Large intestine (tissue), 3 donors: ENCODE data around the gene ICAM5. TPM values are rescaled to one million over a fixed set of nuclear protein-coding genes. Genes with fewer than 3 reads are reported as not detected.
"Not testable (repeated sequence)": the region's sequence is repeated elsewhere in the genome, so short reads cannot be mapped to it uniquely, and the experiment has no call there.

ENCODE experiments used
- DNase-seq, 2 donors: peaks; one replicate each; pipeline versions ENCODE4 v3.0.0 to v3.0.0-alpha.2; 2013
- H3K27ac ChIP-seq: one replicate; pipeline ENCODE4 v1.5.1; 2013; ENCODE audit warnings: low read length
- H3K27me3 ChIP-seq: 2 replicates; pipeline ENCODE4 v1.6.1; 2013; ENCODE audit warnings: low read length; ENCODE audit not compliant: control insufficient read depth, insufficient read depth
- H3K36me3 ChIP-seq: 2 replicates; pipeline ENCODE4 v1.6.1; 2013; ENCODE audit warnings: low read length; ENCODE audit not compliant: control insufficient read depth, insufficient read depth
- H3K4me1 ChIP-seq: one replicate; pipeline ENCODE4 v1.6.1; 2013; ENCODE audit warnings: low read length; ENCODE audit not compliant: control insufficient read depth, insufficient read depth
- H3K4me3 ChIP-seq: one replicate; pipeline ENCODE4 v1.5.1; 2013; ENCODE audit warnings: low read length
- H3K9me3 ChIP-seq: one replicate; pipeline ENCODE4 v1.6.1; 2013; ENCODE audit warnings: mild to moderate bottlenecking, low read depth, low read length, moderate library complexity; ENCODE audit not compliant: control insufficient read depth
- WGBS: methylation state at CpG from one replicate; pipeline ENCODE4 v1.1.5; 2013; ENCODE audit warnings: low lambda C conversion rate; ENCODE audit not compliant: insufficient coverage; 5-methylcytosine and 5-hydroxymethylcytosine counted together
- polyA plus RNA-seq: library from polyadenylated mRNA; unstranded; fragments of 120-200 nt; gene quantifications from one replicate; pipeline ENCODE4 v1.2.1, GENCODE V29; 2013

Gene ICAM5
- polyA plus RNA-seq, 1 donor = 0.87 TPM

DNA sequence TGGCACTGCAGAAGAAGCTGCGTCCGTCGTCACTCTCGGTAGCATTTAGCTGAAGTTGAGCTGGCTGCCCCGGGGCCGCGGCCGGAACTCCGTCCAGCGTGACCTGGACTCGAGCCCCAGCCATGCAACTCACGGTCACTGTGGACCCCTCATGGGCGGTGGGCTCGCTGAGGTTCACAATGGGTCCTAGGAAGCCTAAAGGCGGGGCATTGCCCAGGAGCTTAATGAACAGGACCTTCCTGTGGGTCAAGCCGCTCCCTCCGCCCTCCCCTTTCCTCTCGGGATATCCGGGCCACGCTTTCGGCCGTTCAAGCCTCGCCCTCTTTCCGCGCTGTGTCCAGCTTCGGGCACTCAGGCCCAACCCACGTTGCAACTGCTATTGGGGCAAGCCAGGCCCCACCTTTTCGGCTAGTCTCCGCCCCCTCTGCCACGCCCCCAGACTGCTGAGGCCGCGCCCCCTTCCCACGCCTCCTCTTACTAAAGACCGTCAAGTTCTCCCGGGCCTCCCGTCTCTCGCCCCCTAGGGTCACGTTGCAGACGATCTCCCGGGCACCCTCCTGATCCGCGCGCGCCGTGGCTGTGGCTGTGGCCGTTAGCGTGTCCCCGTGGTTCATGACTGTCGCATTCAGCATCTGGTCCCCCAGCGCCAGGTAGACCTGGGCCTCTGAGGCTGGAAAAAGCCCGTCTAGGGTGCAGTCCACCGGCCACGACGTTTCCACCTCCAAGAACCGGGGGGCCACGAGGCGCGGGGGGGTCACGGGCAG is 45.0 kb downstream of the ICAM5 start:
- Histone ChIP-seq H3K36me3 (peaks cover 13% of the 10 kb centered on the region), H3K9me3 (no peaks in the 10 kb centered on the region), H3K27ac (peak overlapping the region; percentile 86), H3K27me3 (no peaks in the 10 kb centered on the region), H3K4me1 (peaks cover 12% of the 10 kb centered on the region), H3K4me3 (peak overlapping the region; percentile 74)
- WGBS = no CpG with 5 or more reads among the region's 59 CpGs
- DNase-seq = peak; percentile 91 to 94

DNA sequence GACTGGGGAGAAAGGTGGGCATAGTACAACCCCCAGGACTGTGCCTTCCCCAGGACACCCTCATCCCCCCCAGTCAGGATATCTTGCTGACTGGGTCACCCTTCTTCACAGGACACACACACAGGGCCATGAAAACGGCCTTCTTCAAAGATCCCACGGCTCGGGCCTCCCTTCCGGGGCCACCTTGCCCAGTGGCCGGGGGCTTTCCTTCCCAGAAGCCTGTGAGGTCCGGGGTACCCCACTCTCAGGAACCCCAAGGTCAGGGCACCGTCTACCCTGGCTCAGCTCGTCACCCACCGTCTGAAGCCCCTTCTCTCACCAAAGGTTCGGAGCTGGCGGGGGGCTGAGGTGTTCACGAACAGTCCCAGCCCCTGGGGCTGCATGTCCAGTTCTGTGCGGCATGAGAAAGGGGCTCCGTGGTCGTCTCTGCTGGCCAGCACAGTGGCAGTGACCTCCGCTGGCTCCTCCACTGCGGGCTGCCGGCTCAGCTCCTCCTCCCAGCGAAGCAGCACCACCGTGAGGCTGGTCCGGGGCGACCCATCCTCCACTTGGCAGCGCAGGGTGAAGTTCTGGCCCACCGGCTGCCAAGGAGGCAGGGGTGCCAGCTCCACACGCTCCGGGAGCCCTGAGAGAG is 45.7 kb downstream of the ICAM5 start:
- Histone ChIP-seq H3K36me3 (peaks cover 6% of the 10 kb centered on the region), H3K27me3 (no peaks in the 10 kb centered on the region), H3K4me3 (peak overlapping the region; percentile 74), H3K4me1 (peaks cover 12% of the 10 kb centered on the region), H3K27ac (no peak overlapping the region), H3K9me3 (no peaks in the 10 kb centered on the region)
- DNase-seq = no peak
- WGBS = no CpG with 5 or more reads among the region's 26 CpGs

DNA sequence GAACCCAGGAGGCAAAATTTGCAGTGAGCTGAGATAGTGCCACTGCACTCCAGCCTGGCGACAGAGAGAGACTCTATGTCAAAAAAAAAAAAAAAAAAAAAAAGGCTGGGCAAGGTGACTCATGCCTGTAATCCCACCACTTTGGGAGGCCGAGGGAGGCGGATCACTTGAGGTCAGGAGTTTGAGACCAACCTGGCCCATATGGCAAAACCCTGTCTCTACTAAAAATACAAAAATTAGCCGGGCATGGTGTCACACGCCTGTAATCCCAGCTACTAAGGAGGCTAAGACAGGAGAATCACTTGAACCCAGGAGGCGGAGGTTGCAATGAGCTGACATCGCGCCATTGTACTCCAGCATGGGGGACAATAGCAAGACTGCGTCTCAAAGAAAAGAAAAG is 47.0 kb downstream of the ICAM5 start:
- not testable (repeated sequence) for DNase-seq, H3K27me3 ChIP-seq, H3K4me3 ChIP-seq, H3K36me3 ChIP-seq, H3K9me3 ChIP-seq, H3K4me1 ChIP-seq, H3K27ac ChIP-seq
- no CpG with 5 or more reads among the region's 9 CpGs for WGBS

DNA sequence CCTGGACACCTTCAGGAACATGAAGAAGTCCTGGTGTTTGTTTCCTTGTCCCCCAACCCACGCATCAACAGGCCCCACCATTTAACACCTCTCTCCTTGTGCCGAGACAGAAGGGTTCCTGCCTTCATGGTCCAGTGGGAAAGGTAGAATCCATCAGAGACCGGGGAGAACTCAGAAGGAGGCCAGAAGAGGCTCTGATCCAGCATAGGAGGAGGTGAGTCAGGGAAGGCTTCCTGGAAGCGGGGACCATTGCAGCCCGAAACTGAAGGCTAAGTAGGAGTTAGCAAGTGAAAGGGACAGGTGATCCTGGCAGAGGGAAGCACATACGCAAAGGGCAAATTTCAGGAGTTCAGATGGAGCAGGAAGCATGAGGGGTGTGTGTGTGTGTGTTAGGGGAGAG is 49.2 kb downstream of the ICAM5 start:
- no peak overlapping the region for H3K27ac ChIP-seq

DNA sequence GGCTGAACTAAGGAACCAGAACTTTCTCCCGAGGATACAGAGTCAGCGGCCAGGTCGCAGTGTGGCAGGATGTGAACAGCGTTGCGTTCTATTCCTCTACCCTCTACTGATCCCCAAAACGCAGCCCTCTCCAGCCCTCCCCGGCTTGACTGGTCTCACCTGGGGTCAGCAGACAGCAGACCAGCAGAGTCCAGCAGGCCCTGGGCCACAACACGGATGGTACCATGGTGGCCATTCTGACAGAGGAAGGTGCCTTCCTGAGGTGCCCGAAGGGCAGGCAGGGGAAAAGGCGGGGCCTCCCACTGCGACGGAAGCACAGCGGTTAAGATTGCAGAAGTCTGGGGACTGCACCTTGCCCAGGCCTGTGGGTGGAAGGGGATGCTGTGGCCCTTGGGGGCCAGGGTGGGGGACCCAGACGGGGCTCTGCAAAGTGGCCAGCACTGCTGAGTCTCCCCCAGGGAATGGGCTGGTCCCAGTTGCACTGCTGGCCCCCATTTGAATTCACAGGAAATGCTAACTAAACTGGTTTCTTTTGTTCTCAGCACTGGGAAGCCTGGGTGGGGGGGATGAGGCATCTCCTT is 49.7 kb downstream of the ICAM5 start, which contains the start of gene ICAM3:
ICAM3 (minus strand) TSS at position 245 of the 581 bp plus-strand sequence; CDS start at position 235, 10 bp downstream.
- peaks cover 4% of the 10 kb centered on the region for H3K4me1 ChIP-seq
- H3K27ac ChIP-seq = no peak within 1 kb of the TSS
- no peak for DNase-seq
- H3K27me3 ChIP-seq = no peaks in the 10 kb centered on the region
- no peaks in the 10 kb centered on the region for H3K9me3 ChIP-seq
- no peaks in the 10 kb centered on the region for H3K36me3 ChIP-seq
- WGBS = no CpG with 5 or more reads among the region's 14 CpGs
- no peak within 1 kb of the TSS for H3K4me3 ChIP-seq

More for the DNA sequence above, 49.2 kb downstream of the ICAM5 start:
- H3K9me3 ChIP-seq = no peaks in the 10 kb centered on the region
- DNase-seq = no peak
- no peak overlapping the region for H3K4me3 ChIP-seq
- H3K27me3 ChIP-seq = no peaks in the 10 kb centered on the region
- no CpG with 5 or more reads among the region's 6 CpGs for WGBS
- H3K36me3 ChIP-seq = no peaks in the 10 kb centered on the region
- peaks cover 6% of the 10 kb centered on the region for H3K4me1 ChIP-seq

DNA sequence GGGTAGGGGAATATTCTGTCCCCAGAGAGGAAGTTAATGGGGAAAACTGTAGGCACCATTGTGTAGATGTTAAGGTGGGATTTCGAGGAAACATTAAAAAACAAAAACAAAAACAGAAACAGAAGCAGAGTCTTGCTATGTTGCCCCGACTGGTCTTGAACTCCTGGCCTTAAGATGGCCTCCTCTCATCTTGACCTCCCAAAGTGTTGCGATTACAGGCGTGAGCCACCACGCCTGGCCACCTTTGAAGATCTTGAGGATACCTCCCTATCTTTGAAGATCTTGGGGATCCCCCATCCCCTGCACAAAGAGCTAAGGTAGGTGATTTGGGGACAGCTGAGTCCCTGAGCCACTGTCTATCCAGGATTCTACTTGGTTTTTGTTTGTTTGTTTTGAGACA is 50.2 kb downstream of the ICAM5 start:
- 100% methylated on average over 1 of the region's 5 CpGs for WGBS
- DNase-seq = no peak
- no peaks in the 10 kb centered on the region for H3K27me3 ChIP-seq
- H3K36me3 ChIP-seq = no peaks in the 10 kb centered on the region
- no peak overlapping the region for H3K27ac ChIP-seq
- no peak overlapping the region for H3K4me3 ChIP-seq
- H3K4me1 ChIP-seq = peaks cover 3% of the 10 kb centered on the region
- H3K9me3 ChIP-seq = no peaks in the 10 kb centered on the region

DNA sequence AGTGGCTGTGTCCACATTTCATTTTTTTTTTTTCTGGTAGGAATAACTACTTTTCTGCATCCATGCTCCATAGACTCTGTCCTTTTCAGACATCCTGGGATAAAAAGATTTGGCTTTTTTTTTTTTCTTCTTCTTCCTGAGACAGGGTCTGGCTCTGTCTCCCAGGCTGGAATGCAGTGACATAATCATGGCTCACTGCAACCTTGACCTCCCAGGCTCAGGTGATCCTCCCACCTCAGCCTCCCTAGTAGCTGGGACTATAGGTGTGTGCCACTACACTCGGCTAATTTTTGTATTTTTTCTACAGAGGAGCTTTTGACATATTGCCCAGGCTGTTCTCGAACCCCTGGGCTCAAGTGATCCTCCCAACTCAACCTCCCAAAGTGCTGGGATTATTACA is 53.7 kb downstream of the ICAM5 start:
- Histone ChIP-seq H3K36me3 (no peaks in the 10 kb centered on the region), H3K4me1 (no peaks in the 10 kb centered on the region), H3K27me3 (no peaks in the 10 kb centered on the region), H3K4me3 (no peak overlapping the region), H3K9me3 (no peaks in the 10 kb centered on the region), H3K27ac (no peak overlapping the region)
- DNase-seq = no peak
- no CpG with 5 or more reads among the region's 2 CpGs for WGBS

DNA sequence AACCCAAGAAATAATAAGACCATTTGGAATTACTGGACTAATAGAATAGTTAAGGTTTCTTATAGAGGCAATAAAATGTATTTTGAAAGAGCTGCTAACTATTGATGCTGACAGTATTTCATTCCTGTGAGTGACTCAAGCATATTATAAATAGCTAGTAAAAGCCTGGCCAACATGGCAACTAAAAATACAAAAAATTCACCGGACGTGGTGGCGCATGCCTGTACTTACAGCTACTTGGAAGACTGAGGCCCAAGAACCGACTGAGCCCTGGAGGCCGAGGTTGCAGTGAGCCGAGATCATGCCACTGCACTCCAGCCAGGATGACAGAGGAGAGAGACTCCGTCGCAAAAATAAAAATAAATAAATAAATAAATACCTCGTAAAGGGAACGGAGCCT is 55.0 kb downstream of the ICAM5 start:
- DNase-seq = no peak

More for the DNA sequence above, 55.0 kb downstream of the ICAM5 start:
- WGBS = no CpG with 5 or more reads among the region's 10 CpGs
- H3K4me1 ChIP-seq = no peaks in the 10 kb centered on the region
- H3K9me3 ChIP-seq = no peaks in the 10 kb centered on the region
- no peaks in the 10 kb centered on the region for H3K27me3 ChIP-seq
- peaks cover 2% of the 10 kb centered on the region for H3K36me3 ChIP-seq
- H3K27ac ChIP-seq = no peak overlapping the region
- H3K4me3 ChIP-seq = no peak overlapping the region

Other genes with a start within 250 kb of the ICAM5 start
- 44.5 TPM for gene SHFL, start 203.6 kb upstream of the ICAM5 start, polyA plus RNA-seq
- gene ANGPTL6, start 187.3 kb upstream of the ICAM5 start, polyA plus RNA-seq = 6.6 TPM
- 41.3 TPM for gene PPAN, start 183.6 kb upstream of the ICAM5 start, polyA plus RNA-seq
- 14.4 TPM for gene P2RY11, start 178.3 kb upstream of the ICAM5 start, polyA plus RNA-seq
- 221 TPM for gene EIF3G, start 170.1 kb upstream of the ICAM5 start, polyA plus RNA-seq
- 51.9 TPM for gene DNMT1, start 95.0 kb upstream of the ICAM5 start, polyA plus RNA-seq
- gene S1PR2, start 58.6 kb upstream of the ICAM5 start, polyA plus RNA-seq = 4.4 TPM
- gene MRPL4, start 37.7 kb upstream of the ICAM5 start, polyA plus RNA-seq = 37.2 TPM
- gene ICAM1, start 18.8 kb upstream of the ICAM5 start, polyA plus RNA-seq = 14.8 TPM
- gene ICAM4, start 3.0 kb upstream of the ICAM5 start, polyA plus RNA-seq = 1.2 TPM
- gene ZGLP1, start 19.9 kb downstream of the ICAM5 start, polyA plus RNA-seq = 7.6 TPM
- gene FDX2, start 26.1 kb downstream of the ICAM5 start, polyA plus RNA-seq = 17.9 TPM
- 45.2 TPM for gene RAVER1, start 43.6 kb downstream of the ICAM5 start, polyA plus RNA-seq
- 5.3 TPM for gene ICAM3, start 49.7 kb downstream of the ICAM5 start, polyA plus RNA-seq
- gene TYK2, start 90.6 kb downstream of the ICAM5 start, polyA plus RNA-seq = 111 TPM
- gene CDC37, start 113.6 kb downstream of the ICAM5 start, polyA plus RNA-seq = 155 TPM
- gene PDE4A, start 130.6 kb downstream of the ICAM5 start, polyA plus RNA-seq = 2.2 TPM
- gene KEAP1, start 213.4 kb downstream of the ICAM5 start, polyA plus RNA-seq = 36.7 TPM
- gene S1PR5, start 227.5 kb downstream of the ICAM5 start, polyA plus RNA-seq = 0.96 TPM